Neuronal stem cell (in vitro differentiated cells): ENCODE data around the gene LIPA.

Experiments used
- DNase-seq: peaks from one replicate; pipeline ENCODE4 v3.0.0-alpha.2; 2013; ENCODE audit warnings: low spot score
- H2AFZ ChIP-seq: one replicate; pipeline ENCODE4 v1.6.1; 2013; ENCODE audit warnings: mild to moderate bottlenecking, low read length, inconsistent platforms
- H2AK5ac ChIP-seq: 2 replicates; pipeline ENCODE4 v1.6.1; 2013; ENCODE audit warnings: low read depth, mild to moderate bottlenecking, inconsistent platforms, low read length, moderate library complexity, mixed read lengths
- H2BK120ac ChIP-seq: 2 replicates; pipeline ENCODE4 v1.6.1; 2013; ENCODE audit warnings: low read depth, mild to moderate bottlenecking, inconsistent platforms, low read length, moderate library complexity, mixed read lengths
- H2BK12ac ChIP-seq: one replicate; pipeline ENCODE4 v1.6.1; 2013; ENCODE audit warnings: low read length, inconsistent platforms
- H2BK15ac ChIP-seq: 2 replicates; pipeline ENCODE4 v1.6.1; 2013; ENCODE audit warnings: mild to moderate bottlenecking, low read length, inconsistent platforms, mixed read lengths
- H2BK5ac ChIP-seq: one replicate; pipeline ENCODE4 v1.6.1; 2013; ENCODE audit warnings: inconsistent platforms, mild to moderate bottlenecking, low read length, moderate library complexity
- H3K14ac ChIP-seq: one replicate; pipeline ENCODE4 v1.6.1; 2013; ENCODE audit warnings: low read length, inconsistent platforms
- H3K18ac ChIP-seq: 2 replicates; pipeline ENCODE4 v1.6.1; 2013; ENCODE audit warnings: low read length, inconsistent platforms
- H3K23ac ChIP-seq: 2 replicates; pipeline ENCODE4 v1.6.1; 2013; ENCODE audit warnings: low read depth, mild to moderate bottlenecking, mixed read lengths, low read length, inconsistent platforms; ENCODE audit not compliant: poor library complexity
- H3K27ac ChIP-seq: replicated peaks from 3 replicates; pipeline ENCODE4 v1.5.1; 2013; ENCODE audit warnings: low read length, inconsistent platforms
- H3K27me3 ChIP-seq, 3 experiments: 2 replicates each; pipeline ENCODE4 v1.6.1; 2013; ENCODE audit warnings: low read length in 3 of 3, mild to moderate bottlenecking in 2 of 3, inconsistent platforms in 1 of 3, low read depth in 1 of 3, mixed read lengths in 1 of 3, moderate library complexity in 1 of 3; ENCODE audit not compliant: control insufficient read depth in 3 of 3, insufficient read depth in 3 of 3
- H3K36me3 ChIP-seq, 2 donors: replicated peaks in 1 of 2; 2 replicates each; pipeline ENCODE4 v1.6.1; 2013; ENCODE audit warnings: low read length in 2 of 2; ENCODE audit not compliant: control insufficient read depth in 2 of 2, insufficient read depth in 2 of 2
- H3K4ac ChIP-seq: 2 replicates; pipeline ENCODE4 v1.6.1; 2013; ENCODE audit warnings: inconsistent platforms, mild to moderate bottlenecking, low read length, moderate library complexity
- H3K4me1 ChIP-seq, 2 donors: 1 replicate in 1 of 2; 2 replicates in 1 of 2; pipeline ENCODE4 v1.6.1; 2013; ENCODE audit warnings: low read length in 2 of 2, low read depth in 1 of 2; ENCODE audit not compliant: control insufficient read depth in 2 of 2, insufficient read depth in 1 of 2
- H3K4me2 ChIP-seq: one replicate; pipeline ENCODE4 v1.6.1; 2013; ENCODE audit warnings: mild to moderate bottlenecking, low read length, inconsistent platforms; ENCODE audit not compliant: insufficient read depth, poor library complexity, severe bottlenecking
- H3K4me3 ChIP-seq, 2 donors: 2 replicates each; pipeline ENCODE4 v1.5.1; 2013; ENCODE audit warnings: low read length in 2 of 2, mild to moderate bottlenecking in 2 of 2, inconsistent platforms in 1 of 2, moderate library complexity in 1 of 2
- H3K79me1 ChIP-seq: one replicate; pipeline ENCODE4 v1.6.1; 2013; ENCODE audit warnings: low read depth, mild to moderate bottlenecking, inconsistent platforms, low read length, moderate library complexity
- H3K9ac ChIP-seq: one replicate; pipeline ENCODE4 v1.6.1; 2013; ENCODE audit warnings: mild to moderate bottlenecking, low read depth, low read length, inconsistent platforms; ENCODE audit not compliant: poor library complexity
- H3K9me3 ChIP-seq, 2 donors: replicated peaks in 1 of 2; 2 replicates each; pipeline versions ENCODE3 to v1.6.1; 2013; ENCODE audit warnings: low read length in 2 of 2, mild to moderate bottlenecking in 2 of 2, inconsistent platforms in 1 of 2, low read depth in 1 of 2, mixed read lengths in 1 of 2, moderate library complexity in 1 of 2; ENCODE audit not compliant: control insufficient read depth in 2 of 2, insufficient read depth in 1 of 2
- H4K8ac ChIP-seq: one replicate; pipeline ENCODE4 v1.6.1; 2013; ENCODE audit warnings: low read depth, mild to moderate bottlenecking, inconsistent platforms, low read length, moderate library complexity
- H4K91ac ChIP-seq: one replicate; pipeline ENCODE4 v1.6.1; 2013; ENCODE audit warnings: low read length, low read depth, mild to moderate bottlenecking, inconsistent platforms; ENCODE audit not compliant: poor library complexity
- WGBS, 2 donors: extraction: QIAGEN DNeasy Blood & Tissue Kit; methylation state at CpG; one replicate each; pipeline ENCODE4 v1.1.7; 2013; ENCODE audit warnings: missing lambda C conversion rate in 2 of 2, mixed read lengths in 1 of 2; ENCODE audit not compliant: insufficient read length in 2 of 2, insufficient replicate concordance in 1 of 2; ENCODE audit errors: extremely low coverage in 2 of 2; 5-methylcytosine and 5-hydroxymethylcytosine counted together

LIPA gene

GRCh38 chr10:89209718-89210117, 41.9 kb downstream of the LIPA start:
- H4K91ac ChIP-seq = no peak overlapping the region
- H3K27me3 ChIP-seq = peaks cover 2 to 62% (median 33%) of the 10 kb centered on the region in 3 experiments
- no peak overlapping the region for H3K4me3 ChIP-seq
- H3K79me1 ChIP-seq = no peaks in the 10 kb centered on the region
- no peak overlapping the region for H3K23ac ChIP-seq
- H3K4me2 ChIP-seq = no peak overlapping the region
- no peak for DNase-seq
- H2BK15ac ChIP-seq = no peak overlapping the region
- peaks cover 10% of the 10 kb centered on the region in 2 donors for H3K4me1 ChIP-seq
- H4K8ac ChIP-seq = no peak overlapping the region
- no peak overlapping the region for H2BK120ac ChIP-seq
- no peak overlapping the region for H2BK12ac ChIP-seq
- H3K27ac ChIP-seq = no peak overlapping the region
- H2BK5ac ChIP-seq = no peak overlapping the region
- no peak overlapping the region for H2AK5ac ChIP-seq
- H2AFZ ChIP-seq = no peak overlapping the region
- no peak overlapping the region for H3K14ac ChIP-seq
- no peak overlapping the region for H3K9ac ChIP-seq
- no peak overlapping the region for H3K18ac ChIP-seq
- H3K9me3 ChIP-seq = no peaks in the 10 kb centered on the region
- H3K36me3 ChIP-seq = no peaks in the 10 kb centered on the region
- no peak overlapping the region for H3K4ac ChIP-seq
- no CpG with 5 or more reads among the region's 5 CpGs for WGBS, 2 donors

DNA sequence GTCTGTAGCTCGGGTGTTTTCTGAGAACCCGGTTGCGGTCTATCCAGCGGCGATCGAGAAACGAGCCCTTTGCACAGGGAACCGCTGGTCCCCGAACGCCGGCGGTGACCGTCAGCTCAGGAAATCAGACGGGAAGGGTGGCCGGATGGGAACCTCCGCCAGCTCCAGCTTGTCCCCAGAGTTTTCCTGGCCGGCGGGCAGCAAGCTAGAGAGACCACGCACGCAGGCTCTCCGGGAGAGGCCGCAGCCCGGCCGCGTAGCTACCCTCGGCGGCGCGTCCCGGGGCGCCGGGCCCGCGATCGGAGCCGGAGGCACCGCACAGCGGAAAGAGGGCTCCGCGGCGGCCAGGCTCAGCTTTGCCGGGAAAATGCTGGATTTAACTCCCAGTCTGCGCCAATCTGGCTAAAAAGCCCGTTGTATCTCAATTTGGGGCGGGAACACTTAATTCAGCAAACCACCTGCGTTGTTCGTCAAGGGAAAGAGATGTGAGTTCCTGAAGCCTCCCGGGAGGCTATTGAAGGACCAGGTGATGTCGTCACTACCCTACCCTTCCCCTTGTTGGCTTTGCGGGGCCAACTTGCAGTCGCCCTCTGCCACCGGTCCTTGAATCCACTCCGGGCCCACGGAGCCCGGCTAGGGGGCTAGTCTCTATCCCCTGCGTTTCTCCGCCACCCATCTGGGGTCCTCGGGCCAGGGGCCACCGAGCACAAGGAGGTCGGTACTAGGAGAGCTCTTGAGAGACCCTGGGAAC, 43.6 kb downstream of the LIPA start:
- H3K79me1 ChIP-seq = no peaks in the 10 kb centered on the region
- H3K27ac ChIP-seq = no peak overlapping the region
- H3K36me3 ChIP-seq = no peaks in the 10 kb centered on the region
- H4K91ac ChIP-seq = no peak overlapping the region
- H3K23ac ChIP-seq = no peak overlapping the region
- H3K4me1 ChIP-seq = peaks cover 10% of the 10 kb centered on the region in 2 donors
- H3K9me3 ChIP-seq = no peaks in the 10 kb centered on the region
- no peak overlapping the region for H3K4ac ChIP-seq
- no peak overlapping the region for H2BK15ac ChIP-seq
- peak overlapping the region; percentile 82 for H3K4me2 ChIP-seq
- DNase-seq = peak; percentile 30
- no CpG with 5 or more reads among the region's 60 CpGs for WGBS, 2 donors
- H3K4me3 ChIP-seq = peak overlapping the region; percentile 26 to 76
- H2BK120ac ChIP-seq = no peak overlapping the region
- H2BK12ac ChIP-seq = no peak overlapping the region
- no peak overlapping the region for H3K9ac ChIP-seq
- H3K27me3 ChIP-seq = peaks cover 2 to 78% (median 36%) of the 10 kb centered on the region in 3 experiments
- no peak overlapping the region for H2BK5ac ChIP-seq
- no peak overlapping the region for H2AK5ac ChIP-seq
- H2AFZ ChIP-seq = peak overlapping the region; percentile 92
- H3K18ac ChIP-seq = no peak overlapping the region
- H3K14ac ChIP-seq = no peak overlapping the region
- no peak overlapping the region for H4K8ac ChIP-seq

DNA sequence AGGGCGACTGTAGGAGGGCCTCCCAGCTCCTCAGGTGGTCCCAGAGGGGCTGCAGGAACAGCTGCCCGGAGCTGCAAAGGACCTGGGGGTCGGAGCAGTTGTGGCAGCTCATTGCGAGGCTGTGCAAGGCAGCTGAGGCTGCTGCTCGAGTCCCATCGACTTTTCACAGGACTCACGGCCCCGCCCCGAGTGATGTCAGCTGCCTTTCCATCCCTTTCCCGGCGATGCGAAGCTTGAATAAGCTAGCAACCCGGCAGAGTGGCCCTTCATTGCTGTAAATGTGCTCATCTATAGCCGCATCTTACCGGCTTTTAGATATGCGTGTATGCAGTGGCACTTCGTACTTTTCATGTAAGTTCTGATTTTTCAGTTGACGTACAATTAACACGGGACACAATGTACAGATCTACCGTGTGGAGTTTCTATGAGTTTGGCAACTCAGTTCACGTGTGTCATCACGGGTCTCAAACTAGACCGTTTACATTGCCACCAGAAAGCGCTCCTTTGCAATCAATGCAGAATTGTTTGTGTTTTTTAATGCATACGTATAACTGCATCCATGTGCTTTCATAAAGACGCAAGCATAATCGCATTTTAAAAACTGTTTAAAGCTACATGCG, 44.3 kb downstream of the LIPA start, which contains the start of gene CH25H:
Gene CH25H (minus strand): TSS at position 137 of the 620 bp plus-strand sequence. CDS start 25 bp downstream, at position 112.
- Histone ChIP-seq H3K27ac (no peak within 1 kb of the TSS), H3K36me3 (no peaks in the 10 kb centered on the region), H3K4me1 (peaks cover 10% of the 10 kb centered on the region in 2 donors), H4K8ac (no peak within 1 kb of the TSS), H3K79me1 (no peaks in the 10 kb centered on the region), H4K91ac (no peak within 1 kb of the TSS), H2AK5ac (no peak within 1 kb of the TSS), H3K4me2 (peak within 1 kb of the TSS; percentile 82), H3K9me3 (no peaks in the 10 kb centered on the region), H2AFZ (peak within 1 kb of the TSS; percentile 92), H2BK120ac (no peak within 1 kb of the TSS), H2BK12ac (no peak within 1 kb of the TSS), H3K23ac (peak within 1 kb of the TSS; percentile 57), H3K27me3 (peaks cover 2 to 85% (median 36%) of the 10 kb centered on the region in 3 experiments), H3K9ac (peak within 1 kb of the TSS; percentile 56), H3K4ac (no peak within 1 kb of the TSS), H3K18ac (no peak within 1 kb of the TSS), H3K4me3 (peak within 1 kb of the TSS; percentile 26 to 76), H2BK5ac (no peak within 1 kb of the TSS), H3K14ac (no peak within 1 kb of the TSS), H2BK15ac (no peak within 1 kb of the TSS)
- WGBS, 2 donors = no CpG with 5 or more reads among the region's 28 CpGs
- DNase-seq = peak; percentile 63
